Endothelial cell of umbilical vein (primary cell): ENCODE measurements around the gene RPS6KA1. TPM values are rescaled to one million over a fixed set of nuclear protein-coding genes. Genes with fewer than 3 reads are reported as not detected.

Experiments used
- BruUV-seq: library from RNA; stranded (reverse); fragments of 400-500 nt; replicated peaks from 2 replicates; lab custom pipeline; 2021; lab: Mats Ljungman, UMichigan
- CTCF ChIA-PET: fragments of 300-600, 350-600 bp; sonication (Branson Sonifier 250); formaldehyde crosslinking; loops from one replicate; lab custom pipeline; 2021; ENCODE audit warnings: antibody characterized with exemption, inconsistent platforms; lab: Charles Lee
- POLR2A ChIA-PET: fragments of 300-600, 350-600 bp; sonication (Branson Sonifier 250); formaldehyde crosslinking; loops from one replicate; lab custom pipeline; 2021; ENCODE audit warnings: antibody characterized with exemption, inconsistent platforms; lab: Charles Lee
- DNase-seq: peaks from one replicate; pipeline ENCODE4 v3.0.0-alpha.2; 2011; ENCODE audit warnings: low read depth, low spot score
- FAIRE-seq: peaks from 2 replicates; lab custom pipeline; 2011; peaks lifted over from hg19 to GRCh38; lab: Jason Lieb, UNC
- H2AFZ ChIP-seq: 2 replicates; pipeline ENCODE4 v1.6.0; 2012; ENCODE audit warnings: low read depth, low read length, control low read depth, inconsistent platforms
- H3K27ac ChIP-seq: 2 replicates; pipeline ENCODE4 v1.5.1; 2011; ENCODE audit warnings: low read depth, mild to moderate bottlenecking, control low read depth, low read length, moderate library complexity; ENCODE audit not compliant: insufficient read depth
- H3K27me3 ChIP-seq, 2 experiments: 2 replicates each; pipeline versions ENCODE4 v1.6.0 to v1.6.1; 2011; ENCODE audit warnings: low read length in 2 of 2, mixed read lengths in 1 of 2; ENCODE audit not compliant: control insufficient read depth in 2 of 2, insufficient read depth in 2 of 2
- H3K36me3 ChIP-seq, 2 experiments: 2 replicates in 1 of 2; 3 replicates in 1 of 2; pipeline ENCODE4 v1.5.1; 2011; ENCODE audit warnings: low read length in 2 of 2, mild to moderate bottlenecking in 1 of 2, moderate library complexity in 1 of 2; ENCODE audit not compliant: control insufficient read depth in 2 of 2, insufficient read depth in 2 of 2; ENCODE audit errors: extremely low read depth in 1 of 2
- H3K4me1 ChIP-seq: 3 replicates; pipeline ENCODE4 v1.5.1; 2011; ENCODE audit warnings: mild to moderate bottlenecking, low read length; ENCODE audit not compliant: control insufficient read depth, insufficient read depth; ENCODE audit errors: extremely low read depth
- H3K4me2 ChIP-seq: 2 replicates; pipeline ENCODE4 v1.6.1; 2011; ENCODE audit warnings: low read length, control low read depth, mixed read lengths; ENCODE audit not compliant: insufficient read depth
- H3K4me3 ChIP-seq, 3 experiments: fragments of 200-600 bp in 1 of 3; sonication (generic), shearing (Covaris generic) in 1 of 3; replicated peaks in 1 of 3; 2 replicates each; pipeline ENCODE4 v1.5.1; 2011 to 2016; ENCODE audit warnings: control low read depth in 3 of 3, low read length in 3 of 3, mild to moderate bottlenecking in 2 of 3, inconsistent platforms in 1 of 3, low read depth in 1 of 3, moderate library complexity in 1 of 3; ENCODE audit not compliant: insufficient read depth in 1 of 3
- H3K79me2 ChIP-seq: 2 replicates; pipeline ENCODE4 v1.6.0; 2012; ENCODE audit warnings: low read length, inconsistent platforms; ENCODE audit not compliant: control insufficient read depth, insufficient read depth
- H3K9ac ChIP-seq: replicated peaks from 2 replicates; pipeline ENCODE3; 2011; ENCODE audit warnings: low read length, control low read depth; ENCODE audit not compliant: insufficient read depth; ENCODE audit errors: extremely low read depth
- H3K9me1 ChIP-seq: replicated peaks from 3 replicates; pipeline ENCODE4 v1.6.0; 2011; ENCODE audit warnings: mild to moderate bottlenecking, low read length; ENCODE audit not compliant: control insufficient read depth, insufficient read depth; ENCODE audit errors: extremely low read depth
- H3K9me3 ChIP-seq: replicated peaks from 2 replicates; pipeline ENCODE4 v1.5.1; 2012; ENCODE audit warnings: low read length, inconsistent platforms; ENCODE audit not compliant: control insufficient read depth, insufficient read depth
- H4K20me1 ChIP-seq: replicated peaks from 2 replicates; pipeline ENCODE3; 2011; ENCODE audit warnings: mild to moderate bottlenecking, low read length; ENCODE audit not compliant: control insufficient read depth, insufficient read depth; ENCODE audit errors: extremely low read depth
- CTCF ChIP-seq, 2 donors: IDR thresholded peaks; 1 replicate in 1 of 2; 2 replicates in 1 of 2; pipeline ENCODE4 v1.5.1; 2011; ENCODE audit warnings: low read length in 2 of 2, mild to moderate bottlenecking in 2 of 2, moderate library complexity in 2 of 2, control low read depth in 1 of 2, inconsistent platforms in 1 of 2, low read depth in 1 of 2; ENCODE audit not compliant: insufficient read depth in 1 of 2; ENCODE audit errors: extremely low read depth in 1 of 2
- EZH2 ChIP-seq: IDR thresholded peaks from 2 replicates; pipeline ENCODE4 v1.6.1; 2012; ENCODE audit warnings: borderline replicate concordance, low read depth, mild to moderate bottlenecking, moderate library complexity, low read length, inconsistent platforms; ENCODE audit not compliant: severe bottlenecking
- FOS ChIP-seq: IDR thresholded peaks from 2 replicates; pipeline ENCODE4 v1.6.1; 2011; ENCODE audit warnings: mild to moderate bottlenecking, low read length, moderate library complexity, borderline replicate concordance; ENCODE audit not compliant: insufficient read depth
- GATA2 ChIP-seq: IDR thresholded peaks from 2 replicates; pipeline ENCODE4 v1.7.0; 2011; ENCODE audit warnings: low read depth, mild to moderate bottlenecking, moderate library complexity, mixed read lengths, low read length; ENCODE audit not compliant: insufficient read length, insufficient read depth
- JUN ChIP-seq: IDR thresholded peaks from 2 replicates; pipeline ENCODE4 v1.6.1; 2011; ENCODE audit warnings: borderline replicate concordance, low read depth; ENCODE audit not compliant: insufficient read length, insufficient read depth
- MAX ChIP-seq: IDR thresholded peaks from 2 replicates; pipeline ENCODE4 v1.6.1; 2011; ENCODE audit not compliant: insufficient read depth, insufficient read length
- MYC ChIP-seq: IDR thresholded peaks from one replicate; pipeline ENCODE4 v1.6.1; 2011; ENCODE audit warnings: mild to moderate bottlenecking, low read depth, low read length
- POLR2AphosphoS5 ChIP-seq: IDR thresholded peaks from 2 replicates; pipeline ENCODE4 v1.6.1; 2012; ENCODE audit warnings: low read depth, mild to moderate bottlenecking, control low read depth, low read length, moderate library complexity; ENCODE audit not compliant: insufficient read depth
- dilution Hi-C: fragments of 300-500 bp; cut with MboI; formaldehyde crosslinking; loops from one replicate; pipeline ENCODE4 v1.15.0; 2019; ENCODE audit warnings: low sequenced_read_pairs; ENCODE audit not compliant: extremely low pct_ligation_motif_present
- intact Hi-C: fragments of 100-400 bp; cut with micrococcal nuclease; formaldehyde crosslinking; loops from one replicate; pipeline ENCODE4 v1.10.0; 2022
- polyA plus RNA-seq, 4 experiments: library from polyadenylated mRNA; depleted of rRNA in 3 of 4; stranded (reverse) in 3 of 4; unstranded in 1 of 4; fragments of >200 nt; gene quantifications; 2 replicates each; pipeline versions ENCODE4 v1.2.1 to v1.2.3, GENCODE V29; 2011 to 2012; ENCODE audit warnings: missing spikeins in 1 of 4
- total RNA-seq: library from RNA; stranded (reverse); gene quantifications from 2 replicates; pipeline ENCODE4 v1.2.3, GENCODE V29; 2021

Gene RPS6KA1
- total and polyA plus RNA-seq, 2 donors (not counting 3 experiments of a cell fraction or from before 2014, with no cell fraction given): 6.7 to 15.5 TPM

- intact Hi-C loops: no loop called here
- H3K9ac ChIP-seq: no peak overlapping the region
- no peaks in the 10 kb centered on the region for H3K27me3 ChIP-seq
- ChIA-PET CTCF (no interaction called here), POLR2A (no interaction called here)
- H3K36me3 ChIP-seq: no peaks in the 10 kb centered on the region
- H3K9me3 ChIP-seq: no peaks in the 10 kb centered on the region
- no peak overlapping the region for H3K4me3 ChIP-seq
- no peak for FAIRE-seq
- no peak overlapping the region for H3K27ac ChIP-seq
- no peak for DNase-seq
- H3K4me2 ChIP-seq: no peak overlapping the region
- no peaks in the 10 kb centered on the region for H3K4me1 ChIP-seq
- no peak overlapping the region for H2AFZ ChIP-seq
- BruUV-seq: no TSS peak
- TF ChIP-seq JUN: no peak
- no peak for TF ChIP-seq MYC
- TF ChIP-seq GATA2: no peak
- no peak for TF ChIP-seq MAX
- no peak for TF ChIP-seq CTCF (IDR thresholded peaks at IDR 0.05; ENCODE audit: extremely low read depth in 1 of 2, insufficient read depth in 1 of 2, low read depth in 1 of 2, low read length in 2 of 2)
- TF ChIP-seq FOS: no peak
- no peak for TF ChIP-seq POLR2AphosphoS5
- TF ChIP-seq EZH2: no peak
- no peaks in the 10 kb centered on the region for H3K9me1 ChIP-seq
- dilution Hi-C loops: no loop called here
- no peaks in the 10 kb centered on the region for H3K79me2 ChIP-seq
- H4K20me1 ChIP-seq: no peaks in the 10 kb centered on the region
These were observed 30.8 kb downstream of the RPS6KA1 start for GRCh38 chr1:26560403-26560780.
